GM04503 (cell line): Measurements from ENCODE around the gene TGM2.
A peak's percentile ranks its signal among the peaks of the same experiment; 100 is the strongest.
"Not testable (repeated sequence)": the region's sequence is repeated elsewhere in the genome, so short reads cannot be mapped to it uniquely, and the experiment has no call there.

Experiments
- DNase-seq: peaks from one replicate; pipeline ENCODE4 v3.0.0-alpha.2; 2012; ENCODE audit warnings: low read depth

TGM2 gene

DNA sequence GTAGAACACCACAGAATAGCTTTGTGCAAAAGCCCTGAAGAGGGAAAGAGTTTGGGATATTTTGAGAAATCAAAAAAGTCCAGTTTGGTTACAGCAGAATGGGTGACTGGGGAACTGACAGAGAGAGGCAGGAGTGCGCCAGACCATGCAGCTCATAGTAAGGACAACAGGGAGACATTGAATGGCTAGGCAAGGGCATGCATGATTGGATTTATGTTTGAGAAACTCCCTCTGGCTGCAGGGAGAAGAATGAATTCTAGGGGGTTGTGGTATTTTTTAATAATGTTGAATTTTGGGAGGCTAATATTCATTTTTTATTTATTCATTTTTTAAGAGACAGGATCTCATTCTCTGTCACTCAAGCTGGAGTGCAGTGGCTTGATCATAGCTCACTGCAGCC, 49.9 kb downstream of the TGM2 start:
- DNase-seq: no peak

DNA sequence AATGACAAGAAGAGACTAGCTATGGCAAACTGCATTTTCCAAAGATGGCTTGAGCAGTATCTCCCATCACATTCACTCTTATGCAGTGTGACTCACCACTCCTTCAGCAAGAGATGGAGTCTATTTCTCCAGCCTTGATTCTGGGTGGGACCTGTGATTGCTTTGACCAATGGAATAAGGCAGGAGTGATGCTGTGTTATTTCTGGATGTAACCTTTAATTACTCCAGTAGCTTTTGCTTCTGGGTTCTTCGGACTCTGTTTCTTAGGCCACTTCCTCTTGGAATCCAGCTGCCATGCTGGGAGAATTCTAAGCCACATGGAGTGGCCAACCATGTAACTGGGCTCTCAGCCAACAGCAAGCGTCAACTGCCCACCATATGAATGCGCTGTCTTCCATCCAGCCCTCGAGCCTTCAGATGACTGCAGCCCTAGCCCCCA, 50.7 kb downstream of the TGM2 start:
- DNase-seq: peak; percentile 22

DNA sequence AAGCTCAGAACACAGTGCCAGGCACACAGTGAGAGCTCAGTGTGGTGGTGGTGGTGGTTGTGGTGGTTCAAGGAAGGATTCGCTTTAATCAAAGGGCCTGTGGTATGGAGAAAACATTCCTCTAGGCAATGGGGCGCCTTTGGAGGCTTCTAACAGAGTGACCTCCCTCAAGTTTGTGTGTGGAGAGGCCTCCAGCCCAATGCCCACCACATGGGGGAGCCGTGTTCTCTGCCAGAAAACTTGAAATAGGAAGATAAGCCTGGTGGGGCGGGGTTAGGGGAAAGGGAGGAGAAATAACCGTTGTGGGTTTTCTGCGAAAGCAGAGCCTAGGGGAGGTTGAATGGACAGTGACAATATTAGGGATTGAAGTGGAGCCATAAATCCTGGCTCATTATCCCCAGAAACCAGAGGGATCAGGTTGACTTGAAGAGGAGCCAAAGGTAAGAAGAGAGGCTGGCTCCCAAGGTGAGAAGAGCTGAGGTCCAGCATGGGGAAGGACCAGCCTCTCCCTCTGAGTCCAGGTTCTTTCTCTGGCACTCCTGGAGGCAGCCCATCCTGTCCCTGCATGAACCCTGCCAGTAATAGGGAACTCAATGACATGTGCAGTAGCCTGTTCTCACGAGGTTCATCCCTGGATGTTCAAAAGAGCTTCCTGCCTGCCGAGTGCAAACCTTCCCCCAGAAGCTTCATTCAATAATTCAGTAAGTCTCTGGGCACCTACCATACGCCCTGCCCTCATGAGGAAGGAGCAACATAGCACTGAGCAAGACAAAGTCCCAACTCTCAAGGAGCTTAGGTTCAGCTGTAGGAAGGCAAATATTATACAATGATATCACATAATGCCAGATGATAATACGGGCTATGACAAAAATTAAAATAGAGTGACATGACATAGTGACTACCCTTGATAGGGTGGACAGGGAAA, 51.4 kb downstream of the TGM2 start:
- no peak for DNase-seq

DNA sequence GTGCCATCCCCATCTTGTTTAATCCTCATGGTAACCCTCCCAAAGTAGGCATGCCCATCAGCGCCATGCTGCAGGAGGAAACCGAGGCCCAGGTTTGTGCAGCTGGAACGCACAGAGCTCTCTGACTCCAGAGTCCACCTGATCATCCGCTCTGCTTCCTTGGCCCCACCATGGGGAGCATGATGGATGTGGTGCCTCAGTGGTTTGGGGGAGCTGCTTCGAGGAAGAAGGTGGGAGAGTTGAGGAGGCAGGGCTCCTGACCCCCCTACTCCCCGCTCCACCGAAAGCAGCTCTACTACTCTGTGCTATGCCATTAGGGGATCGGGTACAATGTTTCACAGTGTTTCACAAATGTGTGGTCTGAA, 52.2 kb downstream of the TGM2 start:
- DNase-seq: no peak

DNA sequence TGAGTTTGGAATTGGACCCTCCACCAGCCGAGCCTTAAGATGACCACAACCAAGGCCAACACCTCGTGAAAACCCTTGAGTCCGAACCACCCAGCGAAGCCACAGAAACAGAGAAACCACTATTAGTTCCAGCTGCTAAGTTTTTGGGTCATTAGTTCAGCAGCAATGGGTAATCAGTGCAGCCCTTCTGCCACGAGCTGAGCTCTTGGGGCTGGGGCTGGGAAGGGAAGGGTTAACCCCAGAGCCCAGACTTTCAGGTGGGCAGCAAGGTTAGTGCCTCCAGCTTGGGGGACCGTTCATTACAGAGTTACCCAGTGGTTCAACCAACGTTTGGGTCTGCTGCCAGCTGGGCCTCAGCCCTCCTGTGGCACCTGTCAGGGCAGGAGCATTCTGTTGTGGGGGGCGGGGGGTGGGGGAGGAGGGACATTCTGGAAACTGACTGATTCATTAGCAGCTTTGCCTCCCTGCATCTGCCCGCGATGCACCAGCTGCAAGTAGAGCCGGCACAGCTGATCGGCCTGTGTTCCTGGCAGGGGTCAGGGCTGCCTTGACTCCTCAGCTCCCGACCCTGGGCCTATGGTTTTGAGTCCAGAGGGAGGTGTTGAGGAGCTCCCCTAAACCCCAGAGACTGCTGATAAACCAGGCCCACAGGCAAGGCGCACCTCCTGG, 52.7 kb downstream of the TGM2 start:
- DNase-seq: no peak

DNA sequence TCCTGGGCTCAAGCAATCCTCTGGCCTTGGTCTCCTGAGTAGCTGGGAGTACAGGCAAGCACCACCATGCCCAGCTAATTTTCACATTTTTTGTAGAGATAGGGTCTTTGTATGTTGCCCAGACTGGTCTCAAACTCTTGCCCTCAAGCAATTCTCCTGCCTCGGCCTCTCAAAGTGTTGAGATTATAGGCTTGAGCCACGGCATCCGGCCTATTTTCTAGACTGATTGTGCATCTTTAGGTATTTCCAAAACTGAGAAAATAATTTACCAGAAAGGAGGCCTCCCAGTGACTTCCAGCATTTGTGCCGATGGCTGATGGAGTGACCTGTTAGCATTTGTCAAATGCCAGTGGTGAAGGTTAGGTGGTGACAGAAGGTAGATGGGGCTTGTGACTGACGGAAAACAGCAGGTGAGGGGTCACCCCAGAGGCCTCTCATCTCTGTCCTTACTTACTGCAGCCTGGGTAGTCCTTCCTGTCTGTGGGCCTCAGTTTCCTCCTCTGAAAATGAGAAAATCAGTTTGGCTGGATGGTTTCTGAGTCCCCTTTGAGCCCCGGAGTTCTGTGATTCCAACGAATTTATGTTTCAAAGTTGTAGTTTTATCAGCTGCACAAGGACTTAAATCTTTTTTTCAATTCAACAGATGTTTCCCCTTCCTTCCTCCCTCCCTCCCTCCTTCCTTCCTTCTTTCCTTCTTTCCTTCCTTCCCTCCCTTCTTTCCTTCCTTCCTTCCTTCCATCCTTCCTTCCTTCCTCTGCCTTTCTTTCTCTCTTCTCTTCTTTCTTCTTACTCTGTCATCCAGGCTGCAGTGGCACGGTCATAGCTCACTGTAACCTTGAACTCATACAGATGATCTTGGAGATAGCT, 53.5 kb downstream of the TGM2 start:
- DNase-seq: no peak

DNA sequence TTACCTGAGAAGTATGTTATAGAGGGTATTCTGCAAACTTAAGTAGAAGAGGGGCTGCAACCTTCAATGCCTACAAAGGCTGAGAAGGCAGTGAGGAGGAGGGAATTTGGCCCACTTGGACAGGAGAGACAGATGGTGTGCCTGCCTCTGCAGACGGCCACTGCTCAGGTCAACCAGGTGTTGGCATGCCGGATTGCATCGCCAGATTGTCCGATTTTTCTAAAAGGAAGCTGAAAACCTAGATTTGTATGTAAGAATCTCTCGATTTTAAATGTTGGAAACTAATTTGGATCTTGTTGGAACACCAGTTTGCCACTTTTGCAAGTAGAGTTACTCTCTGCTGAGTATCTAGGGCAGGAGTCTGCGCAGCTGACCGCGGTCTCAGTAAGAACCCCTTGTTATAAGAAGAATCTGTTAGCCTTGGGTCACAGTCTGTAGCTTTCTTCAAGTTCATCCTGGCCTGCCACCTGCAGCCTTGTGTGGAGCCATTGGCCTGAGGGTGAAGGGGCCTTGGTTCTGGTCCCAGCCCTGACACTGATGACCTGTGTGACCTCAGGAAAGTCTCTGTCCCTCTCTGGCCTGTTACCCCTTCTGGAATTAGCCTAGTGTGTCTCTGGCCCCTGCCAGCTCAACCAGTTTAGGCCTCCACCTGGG, 54.4 kb downstream of the TGM2 start:
- no peak for DNase-seq

DNA sequence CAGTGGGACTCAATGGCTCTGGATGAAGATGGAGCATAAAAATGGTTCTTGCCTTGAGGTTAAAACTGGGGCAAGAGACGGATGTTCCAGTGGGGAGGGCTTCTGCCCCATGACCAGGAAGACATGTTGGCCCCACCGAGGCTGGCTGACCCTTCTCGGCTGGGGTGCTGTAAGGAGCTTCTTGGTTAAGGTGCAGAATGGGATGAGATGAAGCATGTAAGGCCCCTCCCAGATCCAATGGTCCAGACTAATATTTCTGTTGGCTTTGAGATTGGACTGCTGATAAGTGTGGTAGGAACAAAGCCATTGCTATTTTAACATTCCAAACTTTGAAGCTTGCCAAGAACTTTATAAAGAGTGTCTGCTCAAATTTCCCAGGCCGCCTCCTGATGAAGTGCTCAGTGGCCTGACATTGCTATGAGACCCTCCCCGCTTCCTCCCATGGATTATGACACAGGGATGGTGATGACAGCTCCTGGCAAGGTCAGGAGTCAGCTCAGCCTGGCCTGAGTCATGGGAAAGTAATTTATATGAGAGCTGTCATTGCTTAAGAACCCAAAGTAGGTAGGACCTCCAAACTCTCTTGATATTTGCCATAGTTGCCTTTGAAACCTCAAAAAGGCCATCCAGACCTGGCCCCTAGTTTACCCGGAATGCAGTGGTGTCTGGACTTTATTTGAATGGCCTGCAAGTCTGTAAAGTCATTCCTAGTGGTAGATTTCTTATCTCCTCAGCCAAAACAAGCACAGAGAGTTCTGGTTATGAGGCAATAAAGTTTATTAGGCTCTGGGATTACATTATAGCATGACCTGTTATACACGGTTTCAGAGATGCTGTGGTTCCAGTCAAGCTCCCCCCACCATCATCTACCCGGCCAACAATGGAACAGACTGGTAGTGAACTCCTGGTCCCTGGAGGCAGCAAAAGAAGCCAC, 55.2 kb downstream of the TGM2 start:
- peak; percentile 98 for DNase-seq

DNA sequence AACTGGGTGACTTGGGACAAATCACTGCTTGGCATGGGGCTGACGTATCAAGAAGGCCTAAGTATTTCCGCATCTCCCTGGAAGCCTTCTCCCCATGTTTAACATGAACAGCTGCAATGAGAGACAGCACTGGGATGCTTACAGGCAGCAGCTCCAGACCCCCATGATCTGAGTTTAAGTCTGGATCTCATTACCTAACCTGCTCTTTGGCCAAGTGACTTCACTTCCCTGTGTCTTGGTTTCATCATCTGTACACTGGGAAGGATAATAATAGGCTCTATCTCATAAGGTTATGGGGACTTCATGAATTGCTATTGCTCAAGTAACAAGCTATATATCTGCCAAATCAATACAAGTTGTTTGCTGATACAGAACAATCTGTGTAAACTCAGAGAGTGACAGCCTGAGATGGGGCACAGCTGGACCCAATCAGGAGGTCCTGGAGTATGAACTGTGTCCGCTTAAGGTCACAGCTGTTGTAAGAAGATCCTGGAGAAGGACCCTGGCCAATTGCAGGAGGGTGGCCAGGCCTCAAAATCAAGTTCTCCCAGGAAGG, 56.0 kb downstream of the TGM2 start:
- peak; percentile 31 for DNase-seq

DNA sequence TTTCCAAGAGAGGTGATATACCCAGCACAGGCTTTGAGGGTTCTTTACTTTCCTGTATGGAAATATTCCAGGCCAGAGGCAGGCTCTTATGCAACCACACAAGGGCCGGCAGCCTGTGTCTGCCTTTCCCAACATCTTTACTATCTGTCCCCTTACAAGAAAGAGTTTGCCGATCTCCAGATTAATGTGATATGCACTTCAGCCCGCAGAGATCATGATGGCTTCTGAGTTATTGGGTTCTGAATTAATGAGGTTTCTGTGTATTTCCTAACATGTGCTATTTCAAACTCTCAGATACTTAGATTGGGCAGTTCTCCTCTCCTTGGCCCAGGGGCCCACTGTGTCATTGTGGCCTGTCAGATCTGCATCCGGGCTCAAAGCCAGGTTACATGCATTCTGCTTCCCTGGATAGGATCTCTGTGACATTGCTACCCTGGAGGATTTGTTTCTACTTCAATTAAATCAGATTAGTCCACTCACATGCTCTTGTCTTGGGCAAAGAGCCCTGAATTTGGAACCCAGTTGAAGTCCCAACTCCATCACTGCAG, 56.6 kb downstream of the TGM2 start:
- peak; percentile 43 for DNase-seq

DNA sequence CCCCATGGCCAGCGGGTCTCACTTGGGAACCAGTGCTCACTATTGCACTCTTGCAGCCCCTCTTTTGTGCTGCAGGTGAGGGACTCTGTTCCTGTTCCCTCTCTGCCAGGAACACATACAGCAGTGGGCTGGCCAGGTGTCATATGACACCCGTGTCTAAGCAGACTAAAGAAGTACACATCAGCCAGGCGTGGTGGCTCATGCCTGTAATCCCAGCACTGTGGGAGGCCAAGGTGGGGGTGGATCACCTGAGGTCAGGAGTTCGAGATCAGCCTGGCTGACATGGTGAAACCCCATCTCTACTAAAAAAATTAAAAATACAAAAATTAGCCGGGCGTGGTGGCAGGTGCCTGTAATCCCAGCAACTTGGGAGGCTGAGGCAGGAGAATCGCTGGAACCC, 57.2 kb downstream of the TGM2 start:
- not testable (repeated sequence) for DNase-seq

DNA sequence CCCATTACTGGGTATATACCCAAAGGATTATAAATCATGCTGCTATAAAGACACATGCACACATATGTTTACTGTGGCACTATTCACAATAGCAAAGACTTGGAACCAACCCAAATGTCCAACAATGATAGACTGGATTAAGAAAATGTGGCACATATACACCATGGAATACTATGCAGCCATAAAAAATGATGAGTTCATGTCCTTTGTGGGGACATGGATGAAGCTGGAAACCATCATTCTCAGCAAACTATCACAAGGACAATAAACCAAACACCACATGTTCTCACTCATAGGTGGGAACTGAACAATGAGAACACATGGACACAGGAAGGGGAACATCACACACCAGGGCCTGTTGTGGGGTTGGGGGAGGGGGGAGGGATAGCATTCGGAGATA, 57.7 kb downstream of the TGM2 start:
- DNase-seq: not testable (repeated sequence)

DNA sequence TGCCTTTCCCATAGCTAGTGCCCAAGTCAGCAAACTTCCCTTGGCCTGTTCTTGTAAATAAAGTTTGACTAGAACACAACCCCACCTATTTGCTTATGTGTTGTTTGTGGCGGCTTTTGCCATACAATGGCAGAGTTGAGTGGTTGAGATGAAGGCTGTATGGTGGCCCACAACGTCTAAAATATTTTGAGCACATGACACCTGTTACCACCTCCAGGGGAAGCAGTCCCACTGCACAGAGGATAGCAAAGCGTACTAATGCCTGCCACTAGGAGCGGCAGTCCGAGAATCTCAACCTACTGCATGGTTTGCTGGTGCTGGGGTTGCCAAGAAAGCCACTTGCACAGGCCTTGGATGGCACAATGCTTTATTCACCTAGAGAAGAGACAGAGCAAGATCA, 58.6 kb downstream of the TGM2 start:
- no peak for DNase-seq

DNA sequence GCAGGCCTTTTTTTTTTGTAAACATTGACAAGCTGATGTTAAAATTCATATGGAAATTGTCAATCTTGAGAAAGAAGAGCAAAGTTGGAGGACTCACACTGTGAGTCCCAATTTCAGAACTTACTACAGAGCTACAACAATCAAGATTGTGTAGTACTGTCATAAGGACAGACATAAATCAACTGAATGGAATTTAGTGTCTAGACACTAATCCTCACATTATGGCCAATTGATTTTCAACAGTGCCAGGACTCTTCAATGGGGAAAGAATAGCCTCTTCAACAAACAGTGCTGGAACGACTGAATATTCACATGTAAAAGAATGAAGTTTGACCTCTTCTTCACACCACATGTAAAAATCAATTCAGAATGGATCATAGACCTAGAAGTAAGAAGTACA, 60.8 kb downstream of the TGM2 start:
- DNase-seq: no peak

DNA sequence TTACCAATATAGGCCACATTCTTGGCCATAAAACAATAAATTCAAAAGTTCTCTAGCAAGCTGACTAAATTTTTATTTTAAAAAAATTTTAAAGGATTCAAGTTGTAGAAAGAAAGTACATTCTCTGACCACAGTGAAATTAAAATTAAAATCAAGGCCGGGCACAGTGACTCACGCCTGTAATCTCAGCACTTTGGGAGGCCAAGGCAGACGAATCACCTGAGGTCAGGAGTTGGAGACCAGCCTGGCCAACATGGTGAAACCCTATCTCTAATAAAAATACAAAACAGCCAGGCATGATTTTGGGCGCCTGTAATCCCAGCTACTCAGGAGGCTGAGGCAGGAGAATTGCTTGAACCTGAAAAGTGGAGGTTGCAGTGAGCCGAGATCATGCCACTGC, 62.9 kb downstream of the TGM2 start:
- DNase-seq: not testable (repeated sequence)

DNA sequence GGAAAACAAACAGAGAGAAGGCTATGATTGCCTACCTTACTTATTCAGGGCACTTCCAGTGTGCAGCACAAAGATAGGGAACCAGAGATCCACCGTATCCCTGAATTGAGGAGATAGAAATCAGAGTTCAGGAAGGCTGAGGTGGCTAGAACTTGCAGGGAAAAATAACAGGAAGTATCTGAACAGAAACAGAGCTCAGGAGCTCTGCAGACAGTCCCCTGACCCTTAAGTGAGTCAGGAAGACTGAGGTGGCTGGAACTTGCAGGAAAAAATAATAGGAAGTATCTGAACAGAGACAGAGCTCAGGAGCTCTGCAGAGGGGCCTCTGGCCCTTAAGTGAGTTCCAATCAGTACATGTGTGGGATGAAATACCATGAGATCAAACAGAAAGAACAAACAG, 66.1 kb downstream of the TGM2 start:
- DNase-seq: no peak

DNA sequence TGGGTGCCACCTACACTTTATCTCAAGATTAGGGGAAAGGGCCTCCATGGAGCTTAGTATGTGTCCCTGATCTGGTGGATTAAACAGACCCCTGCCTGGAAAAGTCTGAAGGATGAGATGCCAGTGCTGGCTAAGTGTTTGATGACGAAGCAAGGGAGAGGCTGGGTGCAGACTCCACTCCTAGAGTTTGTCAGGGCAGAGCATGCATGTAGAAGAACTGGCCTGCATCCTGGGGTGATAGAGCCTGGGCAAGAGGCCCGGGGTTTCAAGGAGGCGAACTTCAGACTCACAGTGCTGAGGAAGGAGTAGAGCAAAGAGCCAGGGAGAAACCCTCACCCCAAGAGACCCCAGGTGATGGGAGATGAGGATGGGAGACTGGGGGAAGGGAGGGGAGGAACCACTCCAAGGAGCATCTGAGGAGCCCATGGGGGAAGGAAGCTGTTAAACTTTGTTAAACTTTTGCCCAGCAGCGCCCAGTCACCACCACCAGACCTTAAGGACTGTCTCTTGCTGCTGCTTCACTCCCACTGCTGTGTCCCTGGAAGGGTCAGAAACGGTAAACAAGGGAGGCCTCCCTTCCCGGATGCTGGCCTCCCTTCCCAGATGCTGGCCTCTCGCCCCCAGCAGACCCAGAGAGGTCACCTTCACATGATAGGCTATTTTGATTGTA, 69.9 kb downstream of the TGM2 start:
- no peak for DNase-seq

DNA sequence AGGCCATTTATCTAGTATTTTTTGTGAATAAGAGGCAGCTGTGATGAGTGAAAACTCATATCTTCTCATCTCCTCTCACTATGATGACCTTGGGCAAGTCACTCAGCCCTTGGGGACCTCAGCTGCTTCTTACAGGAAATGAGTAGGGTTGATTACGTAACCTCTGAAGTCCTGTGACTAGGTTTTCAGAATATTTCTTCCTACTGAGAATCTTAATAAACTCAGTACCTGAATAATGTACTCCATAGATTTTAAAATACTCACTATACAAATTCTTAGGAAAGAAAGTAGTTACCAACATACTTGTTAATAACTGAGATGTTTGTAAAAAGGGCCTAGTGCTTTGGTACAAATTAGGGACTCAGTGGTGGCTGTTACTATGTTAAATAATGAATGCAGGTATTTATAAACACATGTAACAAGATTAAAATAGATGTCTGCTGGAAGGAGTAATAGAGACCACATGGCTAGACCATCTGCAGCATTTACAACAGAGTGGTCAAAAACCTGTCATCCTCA, 70.6 kb downstream of the TGM2 start:
- no peak for DNase-seq

DNA sequence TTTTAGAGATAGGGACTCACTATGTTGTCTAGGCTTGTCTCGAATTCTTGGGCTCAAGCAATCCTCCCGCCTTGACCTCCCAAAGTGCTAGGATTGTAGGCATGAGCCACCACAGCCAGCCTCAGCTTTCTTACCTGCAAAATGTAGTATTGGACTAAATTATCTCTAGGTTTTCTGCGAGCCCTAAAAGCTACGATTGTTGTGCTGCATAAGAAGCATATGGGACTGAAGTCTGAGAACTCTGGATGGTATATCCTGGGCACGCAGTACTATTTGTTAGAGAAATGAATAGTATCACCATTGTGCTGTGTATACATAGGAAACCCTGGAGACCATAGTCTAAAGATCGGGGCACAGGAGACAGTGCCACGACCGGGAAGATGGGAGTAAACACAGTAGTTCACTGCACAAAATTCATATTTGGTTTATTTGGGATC, 71.4 kb downstream of the TGM2 start:
- DNase-seq: no peak
